ENCODE data around the gene SNAPIN.

SNAPIN gene

GRCh38 chr1:153633754-153634665 is 24.5 kb upstream of the SNAPIN start, which contains the start of gene CHTOP:
CHTOP (plus strand) TSS chr1:153634066; CDS start chr1:153636589, 2,523 bp downstream.
- peaks cover 1 to 8% of the 10 kb centered on the region in 2 donors for H3K4me1 ChIP-seq (ENCODE audit: control insufficient read depth in 2 of 2, insufficient read depth in 1 of 2, low read depth in 1 of 2, low read length in 2 of 2)
- peak within 1 kb of the TSS; percentile 99 for H3K14ac ChIP-seq (ENCODE audit: low read length)

DNA sequence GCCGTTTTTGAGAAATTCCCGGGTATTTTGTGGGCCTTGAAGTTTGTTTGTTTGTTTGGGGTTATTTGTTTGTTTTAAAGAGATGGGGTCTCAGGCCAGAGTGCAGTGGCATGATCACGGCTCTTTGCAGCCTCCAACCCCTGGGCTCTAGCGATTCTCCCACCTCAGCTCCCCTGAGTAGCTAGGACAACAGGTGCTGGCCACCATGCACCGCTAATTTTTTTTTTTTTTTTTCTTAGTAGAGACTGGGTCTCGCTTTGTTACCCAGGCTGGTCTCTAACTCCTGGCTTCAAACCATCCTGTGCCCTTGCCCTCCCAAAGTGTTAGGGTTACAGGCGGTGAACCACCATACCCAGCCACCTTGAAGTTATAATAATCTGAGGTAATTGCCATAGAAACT is 22.6 kb upstream of the SNAPIN start:
- no peak overlapping the region for H3K9ac ChIP-seq (ENCODE audit: low read depth, low read length, poor library complexity)
- H3K36me3 ChIP-seq (replicated peaks in 1 of 2; ENCODE audit: control insufficient read depth in 2 of 2, insufficient read depth in 2 of 2, low read length in 2 of 2), result peaks cover 23 to 60% of the 10 kb centered on the region in 2 donors
- H2BK5ac ChIP-seq (ENCODE audit: low read length), result no peak overlapping the region
- no peak overlapping the region for H3K23ac ChIP-seq (ENCODE audit: low read depth, low read length, poor library complexity)
- DNase-seq (ENCODE audit: low spot score), result no peak
- H3K4me2 ChIP-seq (ENCODE audit: insufficient read depth, low read length, poor library complexity, severe bottlenecking), result no peak overlapping the region
- no peak overlapping the region for H2AFZ ChIP-seq (ENCODE audit: low read length)
- H3K27me3 ChIP-seq (ENCODE audit: control insufficient read depth in 3 of 3, insufficient read depth in 3 of 3, low read depth in 1 of 3, low read length in 3 of 3), result no peaks in the 10 kb centered on the region
- H3K9me3 ChIP-seq (replicated peaks in 1 of 2; ENCODE audit: control insufficient read depth in 2 of 2, insufficient read depth in 1 of 2, low read depth in 1 of 2, low read length in 2 of 2), result peaks cover 0 to 13% of the 10 kb centered on the region in 2 donors
- no peak overlapping the region for H2BK15ac ChIP-seq (ENCODE audit: low read length)
- H3K27ac ChIP-seq (replicated peaks; ENCODE audit: low read length), result no peak overlapping the region
- H3K4me1 ChIP-seq (ENCODE audit: control insufficient read depth in 2 of 2, insufficient read depth in 1 of 2, low read depth in 1 of 2, low read length in 2 of 2), result peaks cover 1 to 6% of the 10 kb centered on the region in 2 donors
- H2AK5ac ChIP-seq (ENCODE audit: low read depth, low read length), result no peak overlapping the region
- no peak overlapping the region for H4K8ac ChIP-seq (ENCODE audit: low read depth, low read length)
- no peak overlapping the region for H4K91ac ChIP-seq (ENCODE audit: low read depth, low read length, poor library complexity)
- H2BK120ac ChIP-seq (ENCODE audit: low read depth, low read length), result no peak overlapping the region
- H3K4me3 ChIP-seq (ENCODE audit: low read length in 2 of 2), result peak overlapping the region in 1 of 2 donors; percentile 6
- H3K4ac ChIP-seq (ENCODE audit: low read length), result no peak overlapping the region
- peaks cover 3% of the 10 kb centered on the region for H3K79me1 ChIP-seq (ENCODE audit: low read depth, low read length)
- H3K14ac ChIP-seq (ENCODE audit: low read length), result no peak overlapping the region
- no CpG with 5 or more reads among the region's 7 CpGs for WGBS, 2 donors (ENCODE audit: extremely low coverage in 2 of 2, insufficient read length in 2 of 2, insufficient replicate concordance in 1 of 2)
- no peak overlapping the region for H2BK12ac ChIP-seq (ENCODE audit: low read length)
- H3K18ac ChIP-seq (ENCODE audit: low read length), result no peak overlapping the region

More at GRCh38 chr1:153633754-153634665, 24.5 kb upstream of the SNAPIN start, which contains the start of gene CHTOP:
- H3K27me3 ChIP-seq (ENCODE audit: control insufficient read depth in 3 of 3, insufficient read depth in 3 of 3, low read depth in 1 of 3, low read length in 3 of 3), result no peaks in the 10 kb centered on the region
- H3K27ac ChIP-seq (replicated peaks; ENCODE audit: low read length), result peak within 1 kb of the TSS; percentile 100
- H4K91ac ChIP-seq (ENCODE audit: low read depth, low read length, poor library complexity), result peak within 1 kb of the TSS; percentile 100
- peak within 1 kb of the TSS; percentile 74 for H3K4me2 ChIP-seq (ENCODE audit: insufficient read depth, low read length, poor library complexity, severe bottlenecking)
- peaks cover 15 to 41% of the 10 kb centered on the region in 2 donors for H3K36me3 ChIP-seq (replicated peaks in 1 of 2; ENCODE audit: control insufficient read depth in 2 of 2, insufficient read depth in 2 of 2, low read length in 2 of 2)
- H3K4ac ChIP-seq (ENCODE audit: low read length), result peak within 1 kb of the TSS; percentile 100
- H2BK12ac ChIP-seq (ENCODE audit: low read length), result no peak within 1 kb of the TSS
- H3K18ac ChIP-seq (ENCODE audit: low read length), result peak within 1 kb of the TSS; percentile 100
- peak within 1 kb of the TSS; percentile 100 for H2BK5ac ChIP-seq (ENCODE audit: low read length)
- H3K23ac ChIP-seq (ENCODE audit: low read depth, low read length, poor library complexity), result peak within 1 kb of the TSS; percentile 97
- H3K79me1 ChIP-seq (ENCODE audit: low read depth, low read length), result peaks cover 3% of the 10 kb centered on the region
- peak within 1 kb of the TSS; percentile 57 for H2BK120ac ChIP-seq (ENCODE audit: low read depth, low read length)
- H3K9me3 ChIP-seq (replicated peaks in 1 of 2; ENCODE audit: control insufficient read depth in 2 of 2, insufficient read depth in 1 of 2, low read depth in 1 of 2, low read length in 2 of 2), result peaks cover 0 to 13% of the 10 kb centered on the region in 2 donors
- H4K8ac ChIP-seq (ENCODE audit: low read depth, low read length), result peak within 1 kb of the TSS; percentile 84
- peak within 1 kb of the TSS; percentile 80 to 91 for H3K4me3 ChIP-seq (ENCODE audit: low read length in 2 of 2)
- no CpG with 5 or more reads among the region's 65 CpGs for WGBS, 2 donors (ENCODE audit: extremely low coverage in 2 of 2, insufficient read length in 2 of 2, insufficient replicate concordance in 1 of 2)
- H2AK5ac ChIP-seq (ENCODE audit: low read depth, low read length), result peak within 1 kb of the TSS; percentile 100
- peak; percentile 98 for DNase-seq (ENCODE audit: low spot score)
- peak within 1 kb of the TSS; percentile 82 for H2BK15ac ChIP-seq (ENCODE audit: low read length)
- H3K9ac ChIP-seq (ENCODE audit: low read depth, low read length, poor library complexity), result peak within 1 kb of the TSS; percentile 100
- peak within 1 kb of the TSS; percentile 80 for H2AFZ ChIP-seq (ENCODE audit: low read length)

- Histone ChIP-seq H3K9ac (ENCODE audit: low read depth, low read length, poor library complexity) (no peak overlapping the region), H3K79me1 (ENCODE audit: low read depth, low read length) (peaks cover 3% of the 10 kb centered on the region), H2AFZ (ENCODE audit: low read length) (no peak overlapping the region), H2BK120ac (ENCODE audit: low read depth, low read length) (no peak overlapping the region), H4K91ac (ENCODE audit: low read depth, low read length, poor library complexity) (no peak overlapping the region), H3K4me1 (ENCODE audit: control insufficient read depth in 2 of 2, insufficient read depth in 1 of 2, low read depth in 1 of 2, low read length in 2 of 2) (peaks cover 1 to 6% of the 10 kb centered on the region in 2 donors), H3K27me3 (ENCODE audit: control insufficient read depth in 3 of 3, insufficient read depth in 3 of 3, low read depth in 1 of 3, low read length in 3 of 3) (no peaks in the 10 kb centered on the region), H2AK5ac (ENCODE audit: low read depth, low read length) (no peak overlapping the region), H3K36me3 (replicated peaks in 1 of 2; ENCODE audit: control insufficient read depth in 2 of 2, insufficient read depth in 2 of 2, low read length in 2 of 2) (peaks cover 24 to 64% of the 10 kb centered on the region in 2 donors), H3K4me2 (ENCODE audit: insufficient read depth, low read length, poor library complexity, severe bottlenecking) (no peak overlapping the region), H3K18ac (ENCODE audit: low read length) (no peak overlapping the region), H3K27ac (replicated peaks; ENCODE audit: low read length) (no peak overlapping the region), H3K4ac (ENCODE audit: low read length) (no peak overlapping the region), H3K14ac (ENCODE audit: low read length) (no peak overlapping the region), H2BK12ac (ENCODE audit: low read length) (no peak overlapping the region), H4K8ac (ENCODE audit: low read depth, low read length) (no peak overlapping the region), H2BK15ac (ENCODE audit: low read length) (no peak overlapping the region), H3K9me3 (replicated peaks in 1 of 2; ENCODE audit: control insufficient read depth in 2 of 2, insufficient read depth in 1 of 2, low read depth in 1 of 2, low read length in 2 of 2) (peaks cover 0 to 13% of the 10 kb centered on the region in 2 donors), H2BK5ac (ENCODE audit: low read length) (no peak overlapping the region), H3K23ac (ENCODE audit: low read depth, low read length, poor library complexity) (no peak overlapping the region), H3K4me3 (ENCODE audit: low read length in 2 of 2) (no peak overlapping the region)
- no peak for DNase-seq (ENCODE audit: low spot score)
- no CpG with 5 or more reads among the region's 9 CpGs for WGBS, 2 donors (ENCODE audit: extremely low coverage in 2 of 2, insufficient read length in 2 of 2, insufficient replicate concordance in 1 of 2)
Measured at GRCh38 chr1:153636312-153636711, 22.2 kb upstream of the SNAPIN start.

- H2BK15ac ChIP-seq (ENCODE audit: low read length), result no peak overlapping the region
- peaks cover 36 to 84% of the 10 kb centered on the region in 2 donors for H3K36me3 ChIP-seq (replicated peaks in 1 of 2; ENCODE audit: control insufficient read depth in 2 of 2, insufficient read depth in 2 of 2, low read length in 2 of 2)
- WGBS, 2 donors (ENCODE audit: extremely low coverage in 2 of 2, insufficient read length in 2 of 2, insufficient replicate concordance in 1 of 2), result no CpG with 5 or more reads among the region's 6 CpGs
Measured at GRCh38 chr1:153638261-153638660, 20.2 kb upstream of the SNAPIN start.

More at GRCh38 chr1:153638261-153638660, 20.2 kb upstream of the SNAPIN start:
- H4K91ac ChIP-seq (ENCODE audit: low read depth, low read length, poor library complexity), result no peak overlapping the region
- H3K27ac ChIP-seq (replicated peaks; ENCODE audit: low read length), result no peak overlapping the region
- peaks cover 0 to 10% of the 10 kb centered on the region in 2 donors for H3K9me3 ChIP-seq (replicated peaks in 1 of 2; ENCODE audit: control insufficient read depth in 2 of 2, insufficient read depth in 1 of 2, low read depth in 1 of 2, low read length in 2 of 2)
- H3K4me2 ChIP-seq (ENCODE audit: insufficient read depth, low read length, poor library complexity, severe bottlenecking), result no peak overlapping the region
- peaks cover 5% of the 10 kb centered on the region for H3K79me1 ChIP-seq (ENCODE audit: low read depth, low read length)
- no peak overlapping the region for H2BK12ac ChIP-seq (ENCODE audit: low read length)
- no peak overlapping the region for H2BK120ac ChIP-seq (ENCODE audit: low read depth, low read length)
- no peak overlapping the region for H4K8ac ChIP-seq (ENCODE audit: low read depth, low read length)
- no peak overlapping the region for H3K23ac ChIP-seq (ENCODE audit: low read depth, low read length, poor library complexity)
- H3K4ac ChIP-seq (ENCODE audit: low read length), result no peak overlapping the region
- no peak overlapping the region for H2BK5ac ChIP-seq (ENCODE audit: low read length)
- no peak overlapping the region for H2AFZ ChIP-seq (ENCODE audit: low read length)
- no peak overlapping the region for H3K9ac ChIP-seq (ENCODE audit: low read depth, low read length, poor library complexity)
- no peak overlapping the region for H2AK5ac ChIP-seq (ENCODE audit: low read depth, low read length)
- H3K14ac ChIP-seq (ENCODE audit: low read length), result no peak overlapping the region
- H3K4me3 ChIP-seq (ENCODE audit: low read length in 2 of 2), result no peak overlapping the region
- no peak overlapping the region for H3K18ac ChIP-seq (ENCODE audit: low read length)
- peaks cover 1 to 6% of the 10 kb centered on the region in 2 donors for H3K4me1 ChIP-seq (ENCODE audit: control insufficient read depth in 2 of 2, insufficient read depth in 1 of 2, low read depth in 1 of 2, low read length in 2 of 2)
- H3K27me3 ChIP-seq (ENCODE audit: control insufficient read depth in 3 of 3, insufficient read depth in 3 of 3, low read depth in 1 of 3, low read length in 3 of 3), result no peaks in the 10 kb centered on the region
- no peak for DNase-seq (ENCODE audit: low spot score)

All from neuronal stem cell (in vitro differentiated cells).